HG02759 (cell line): Measurements from ENCODE around the gene SRRM3.
"Not testable (repeated sequence)": the region's sequence is repeated elsewhere in the genome, so short reads cannot be mapped to it uniquely, and the experiment has no call there.

Experiments
- ATAC-seq: cut with Tn5 transposase; IDR thresholded peaks from one replicate; pipeline ENCODE4 v1.9.1; 2021; ENCODE audit warnings: mild to moderate bottlenecking, moderate library complexity; ENCODE audit not compliant: unreplicated experiment

Gene SRRM3

DNA sequence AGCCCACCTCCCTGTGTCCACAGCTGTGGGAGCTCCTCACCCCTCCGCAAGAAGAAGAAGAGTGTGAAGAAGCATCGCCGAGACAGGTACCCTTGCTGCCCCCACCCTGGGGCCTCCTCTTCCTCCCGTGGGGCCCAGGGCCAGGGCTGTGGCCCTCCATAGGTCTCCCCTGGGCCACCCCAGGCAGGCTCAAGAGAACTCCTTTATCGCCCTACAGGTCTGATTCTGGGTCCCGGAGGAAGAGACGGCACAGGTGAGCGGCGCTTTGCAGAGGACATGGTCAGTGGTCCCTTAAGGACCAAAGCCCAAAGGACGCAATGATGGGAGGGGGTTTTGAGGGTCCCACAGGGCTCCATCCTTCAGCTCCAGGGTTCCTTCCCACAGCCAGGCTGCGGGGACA is 59.6 kb downstream of the SRRM3 start:
- ATAC-seq, result no peak

GRCh38 chr7:76261931-76262330 is 60.2 kb downstream of the SRRM3 start:
- ATAC-seq, result no peak

DNA sequence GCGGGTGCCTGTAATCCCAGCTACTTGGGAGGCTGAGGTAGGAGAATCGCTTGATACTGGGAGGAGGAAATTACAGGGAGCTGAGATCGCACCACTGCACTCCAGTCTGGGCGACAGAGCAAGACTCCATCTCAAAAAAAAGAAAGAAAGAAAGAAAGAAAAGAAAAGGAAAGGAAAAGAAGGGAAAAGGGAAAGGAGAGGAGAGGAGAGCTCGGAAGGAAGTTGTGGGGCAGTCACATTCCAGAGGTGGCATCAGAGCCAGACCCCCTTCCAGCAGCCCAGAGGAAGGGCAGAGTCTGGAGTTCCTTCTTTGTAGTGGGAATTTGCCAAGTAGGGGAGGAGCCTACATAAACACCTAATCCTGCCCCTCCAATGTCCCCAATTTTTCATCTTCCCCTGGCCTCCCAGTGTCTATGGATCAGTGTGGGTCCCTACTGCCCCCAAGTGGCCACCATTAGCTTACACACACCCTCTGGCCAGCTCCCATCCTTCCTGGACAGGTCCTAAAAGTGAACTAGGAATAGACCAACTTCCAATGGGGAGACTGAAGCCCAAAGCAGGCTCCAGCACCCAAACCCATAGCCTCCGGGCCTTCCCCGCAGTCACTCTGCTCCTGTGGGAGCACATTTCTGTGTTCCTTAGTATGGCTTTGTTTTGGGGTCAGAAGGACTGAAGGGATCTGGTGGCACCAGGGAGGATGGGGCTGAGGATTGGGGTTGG is 61.1 kb downstream of the SRRM3 start:
- peak; percentile 49 for ATAC-seq

GRCh38 chr7:76265299-76265698 is 63.6 kb downstream of the SRRM3 start:
- ATAC-seq, result no peak

DNA sequence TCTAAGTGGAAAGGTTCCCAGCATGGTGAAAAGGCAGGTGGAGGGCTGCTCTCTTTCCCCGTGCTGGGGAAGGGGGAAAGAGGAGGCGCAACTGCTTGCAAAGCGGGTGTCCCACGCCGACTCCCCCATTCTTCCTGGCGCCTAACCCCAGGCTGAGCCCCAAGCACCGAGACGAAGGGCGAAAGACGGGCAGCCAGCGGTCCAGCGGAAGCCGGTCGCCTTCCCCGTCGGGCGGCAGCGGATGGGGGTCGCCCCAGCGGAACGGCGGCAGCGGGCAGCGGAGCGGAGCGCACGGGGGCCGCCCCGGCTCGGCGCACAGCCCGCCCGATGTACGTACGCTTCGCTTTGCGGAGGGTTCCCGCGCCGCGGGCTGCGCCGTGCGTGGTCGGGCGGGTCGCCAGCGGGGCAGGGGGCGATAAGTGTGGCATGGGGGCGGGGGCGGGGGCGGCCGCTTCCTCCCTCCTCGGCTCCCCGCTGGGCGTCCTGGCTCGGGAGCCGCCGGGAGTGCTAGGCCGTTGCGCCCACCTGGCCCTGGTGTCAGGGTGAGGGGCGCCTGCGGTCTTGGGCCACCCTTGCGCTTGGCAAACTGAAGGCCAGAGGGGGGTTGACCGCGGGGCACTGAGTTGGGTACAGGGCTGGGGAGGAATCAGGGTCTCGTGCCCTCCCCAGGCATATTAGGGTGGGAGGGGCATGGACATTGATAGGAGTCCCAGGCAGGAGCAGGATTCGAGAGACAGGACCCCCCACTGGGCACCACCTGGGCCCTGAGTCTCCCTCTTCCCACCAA is 65.6 kb downstream of the SRRM3 start:
- no peak for ATAC-seq

DNA sequence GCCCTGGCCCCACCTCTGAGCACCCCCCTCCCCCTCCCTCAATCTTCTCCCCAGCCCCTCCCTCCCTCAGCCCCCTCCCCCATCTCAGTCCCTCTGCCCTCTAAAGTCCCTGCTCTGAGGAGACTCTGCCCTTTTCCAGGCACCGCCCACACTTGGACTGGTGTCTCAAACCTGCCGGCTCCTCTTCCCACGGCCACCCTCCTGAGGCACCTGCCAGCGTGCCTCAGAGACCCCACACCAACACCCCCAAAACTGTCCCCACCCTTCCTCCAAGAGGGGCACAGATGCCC is 66.1 kb downstream of the SRRM3 start:
- no peak for ATAC-seq

GRCh38 chr7:76268376-76268775 is 66.7 kb downstream of the SRRM3 start:
- ATAC-seq, result no peak

DNA sequence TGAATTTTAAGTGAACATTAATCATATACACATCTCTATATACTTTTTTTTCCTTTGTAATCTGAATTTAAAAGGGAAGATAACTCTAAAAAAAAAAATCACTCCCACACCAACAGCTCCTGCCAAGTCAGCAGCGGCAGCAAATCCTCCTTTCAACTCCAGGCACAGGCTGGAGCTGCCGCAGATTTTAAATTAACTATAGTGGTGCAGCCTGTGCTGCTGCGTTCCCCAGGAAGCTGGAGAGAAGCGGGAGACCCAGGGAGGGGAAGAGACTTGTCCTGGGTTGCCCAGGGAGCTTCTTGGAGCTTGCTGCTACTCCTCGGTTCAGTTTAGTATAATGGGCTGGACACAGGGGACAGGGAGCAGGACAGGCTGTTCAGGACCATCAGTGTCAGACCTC is 68.2 kb downstream of the SRRM3 start:
- ATAC-seq, result no peak

GRCh38 chr7:76271384-76271783 is 69.7 kb downstream of the SRRM3 start:
- ATAC-seq, result not testable (repeated sequence)

GRCh38 chr7:76272142-76272541 is 70.4 kb downstream of the SRRM3 start:
- no peak for ATAC-seq

GRCh38 chr7:76272851-76273497 is 71.3 kb downstream of the SRRM3 start:
- ATAC-seq, result no peak

GRCh38 chr7:76273503-76273902 is 71.8 kb downstream of the SRRM3 start:
- no peak for ATAC-seq

DNA sequence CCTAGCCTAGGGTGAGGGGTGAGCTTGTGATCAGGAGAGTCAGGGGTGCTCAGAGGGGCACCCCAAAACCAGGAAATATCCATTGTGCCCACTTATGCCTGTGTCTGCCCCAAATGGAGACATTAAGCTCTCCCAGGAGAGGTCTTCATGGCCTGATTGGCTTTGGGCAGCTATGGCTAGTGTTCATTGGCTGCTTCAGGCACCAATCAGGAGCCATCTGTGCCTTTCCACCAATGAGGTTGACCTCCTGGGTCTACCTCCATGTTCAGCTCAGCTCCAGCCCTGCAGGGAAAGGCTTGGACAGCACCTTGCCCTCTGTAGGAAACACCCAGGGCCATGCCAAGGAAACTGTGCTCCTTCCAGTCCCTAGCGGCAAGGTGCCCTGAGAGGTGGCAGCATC is 76.8 kb downstream of the SRRM3 start:
- no peak for ATAC-seq

DNA sequence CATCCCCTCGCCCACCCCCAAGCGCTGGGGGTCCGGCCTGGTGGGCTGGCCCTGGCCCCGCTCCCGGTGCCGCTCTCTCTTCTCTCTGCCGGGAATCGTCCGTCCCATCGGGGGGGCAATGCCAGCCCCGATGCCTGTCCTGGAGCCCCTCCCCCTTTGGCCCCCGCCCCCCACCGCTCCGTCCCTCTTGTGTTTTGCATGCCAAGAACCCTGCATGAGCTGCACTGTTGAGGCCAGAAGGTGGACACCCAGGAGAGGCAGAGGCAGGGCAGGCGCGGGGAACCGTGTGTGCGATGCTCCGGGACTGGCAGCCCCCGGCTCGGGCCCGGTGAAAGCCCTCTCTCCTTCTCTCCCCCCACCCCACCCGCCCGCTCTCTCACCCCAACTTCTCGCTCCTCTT is 78.7 kb downstream of the SRRM3 start:
- no peak for ATAC-seq

DNA sequence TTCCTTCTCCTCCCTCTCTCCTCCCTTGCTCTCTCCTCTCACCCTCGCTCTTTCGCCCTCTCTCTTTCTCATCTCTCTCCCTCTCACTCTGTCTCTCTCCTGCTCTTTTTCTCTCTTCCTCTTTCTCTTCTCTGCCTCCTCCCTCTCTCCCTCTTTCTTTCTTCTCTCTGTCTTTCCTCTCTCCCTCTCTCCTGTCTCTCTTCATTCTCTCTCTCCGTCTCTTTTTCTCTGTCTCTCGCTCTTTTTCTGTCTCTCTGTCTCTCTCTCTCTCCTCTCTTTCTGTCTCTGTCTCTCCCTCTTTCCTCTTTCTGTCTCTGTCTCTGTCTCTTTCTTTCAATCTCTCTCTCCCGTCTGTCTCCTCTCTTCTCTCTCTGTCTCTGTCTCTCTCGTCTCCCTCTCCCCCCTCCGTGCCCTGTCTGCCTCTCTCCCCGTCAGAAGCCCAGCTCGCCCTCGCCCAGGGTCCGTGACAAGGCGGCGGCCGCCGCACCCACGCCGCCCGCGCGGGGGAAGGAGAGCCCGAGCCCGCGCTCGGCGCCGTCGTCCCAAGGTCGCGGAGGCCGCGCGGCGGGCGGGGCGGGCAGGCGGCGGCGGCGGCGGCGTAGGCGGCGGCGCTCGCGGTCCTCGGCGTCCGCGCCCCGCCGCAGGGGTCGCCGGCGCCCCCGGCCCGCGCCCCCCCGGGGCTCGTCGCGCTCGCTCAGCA is 79.5 kb downstream of the SRRM3 start:
- ATAC-seq, result no peak

DNA sequence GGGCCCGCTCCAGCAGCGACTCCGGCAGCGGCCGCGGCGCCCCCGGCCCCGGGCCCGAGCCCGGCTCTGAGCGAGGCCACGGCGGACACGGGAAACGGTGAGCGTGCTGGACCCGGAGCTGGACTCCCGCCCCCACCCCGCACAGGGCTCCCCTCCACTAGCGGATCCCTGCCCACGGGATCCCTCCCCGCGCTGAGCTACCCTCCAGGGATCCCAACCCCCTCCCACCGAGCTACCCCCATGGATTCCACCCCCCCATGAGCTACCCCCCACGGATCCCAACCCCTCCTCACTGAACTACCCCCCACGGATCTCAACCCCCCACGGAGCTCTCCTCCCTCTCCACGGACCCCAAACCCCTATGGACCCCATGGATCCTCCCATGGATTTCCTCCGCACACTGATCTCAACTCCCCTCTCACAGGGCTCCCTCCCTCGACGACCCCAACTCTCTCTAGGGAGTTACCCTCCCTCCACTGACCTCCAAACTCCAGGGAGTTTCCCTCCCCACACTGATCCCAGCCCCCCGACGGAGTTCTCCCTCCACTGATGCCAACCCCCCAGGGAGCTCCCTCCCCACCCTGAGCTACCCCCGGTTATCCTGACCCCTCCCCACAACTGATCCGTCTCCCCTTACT is 80.1 kb downstream of the SRRM3 start:
- ATAC-seq, result no peak

DNA sequence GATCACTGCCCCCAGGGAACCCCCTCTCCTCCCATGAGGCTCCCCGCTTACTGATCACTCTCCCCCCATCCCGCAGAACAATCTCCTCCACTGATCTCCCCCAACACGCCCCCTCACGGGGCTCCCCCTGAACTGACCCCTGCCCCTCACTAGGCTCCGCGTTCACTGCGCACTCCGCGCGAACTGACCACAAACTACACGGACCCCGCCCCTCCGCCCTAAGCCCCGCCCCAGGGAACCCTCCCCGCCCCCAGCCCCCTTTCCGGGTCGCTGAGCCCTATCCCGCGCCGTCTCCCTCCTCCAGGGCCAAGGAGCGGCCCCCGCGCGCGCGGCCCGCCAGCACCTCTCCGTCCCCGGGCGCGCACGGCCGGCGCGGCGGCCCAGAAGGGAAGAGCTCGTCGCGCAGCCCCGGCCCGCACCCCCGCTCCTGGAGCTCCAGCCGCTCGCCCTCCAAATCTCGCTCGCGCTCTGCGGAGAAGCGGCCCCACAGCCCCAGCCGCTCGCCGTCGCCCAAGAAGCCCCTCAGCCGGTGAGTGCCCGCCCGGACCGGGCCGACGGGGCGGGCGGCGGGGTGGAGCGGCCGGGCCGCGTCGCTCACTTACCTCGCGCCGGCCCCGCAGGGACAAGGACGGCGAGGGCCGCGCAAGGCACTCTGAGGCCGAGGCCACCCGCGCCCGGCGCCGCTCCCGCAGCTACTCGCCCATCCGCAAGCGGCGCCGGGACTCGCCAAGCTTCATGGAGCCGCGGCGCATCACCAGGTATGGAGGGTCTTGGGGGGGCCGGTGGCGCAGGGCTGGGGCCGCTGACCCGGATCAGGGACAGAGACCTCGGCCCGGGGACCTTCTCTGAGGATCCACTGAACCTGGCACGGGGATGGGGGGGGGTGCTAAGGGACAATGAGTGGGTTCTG is 80.9 kb downstream of the SRRM3 start:
- ATAC-seq, result no peak

DNA sequence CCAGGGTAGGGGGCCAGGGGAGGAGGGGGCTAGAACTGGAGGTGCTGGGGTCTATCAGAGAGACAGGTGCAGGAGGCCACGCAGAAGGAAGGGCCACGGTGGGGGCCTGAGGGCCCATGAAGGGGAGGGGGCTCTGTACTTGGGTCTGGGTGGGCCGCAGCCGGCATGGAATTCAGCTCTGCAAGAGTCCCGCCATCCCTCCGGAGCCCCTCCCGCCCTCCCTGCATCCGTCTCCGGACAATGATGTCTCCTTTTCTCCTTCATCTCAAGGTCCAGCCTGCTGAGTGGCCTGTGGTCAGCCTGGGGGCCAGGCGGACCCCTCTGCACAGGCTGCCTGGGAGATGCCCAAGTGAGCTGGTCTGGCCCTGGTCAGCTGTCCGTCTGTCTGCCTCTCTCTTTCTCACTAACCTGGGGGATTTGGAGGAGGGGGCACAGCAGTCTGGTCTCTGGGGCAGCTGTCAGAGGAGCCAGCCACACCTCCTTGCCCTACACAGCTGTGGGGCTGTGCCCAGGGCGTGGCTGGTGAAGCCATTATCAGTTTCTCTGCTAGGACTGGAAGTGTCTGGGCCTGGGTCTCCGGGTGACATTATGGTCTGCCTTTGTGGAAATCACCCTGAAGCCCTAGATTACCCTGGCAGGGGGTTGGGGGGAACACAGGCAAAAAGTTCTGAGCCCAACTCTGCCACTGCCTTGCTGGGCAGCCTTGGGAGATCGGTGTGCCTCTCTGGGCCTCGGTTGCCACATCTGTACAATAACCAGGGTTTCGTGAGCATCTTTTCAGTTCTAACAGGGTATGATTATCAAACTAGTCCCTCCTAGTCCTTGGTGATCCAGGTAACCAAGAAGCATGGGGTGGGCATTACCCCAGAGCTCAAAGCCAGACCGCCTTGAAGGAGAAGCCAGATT is 81.8 kb downstream of the SRRM3 start:
- no peak for ATAC-seq
